HepG2 (cell line): ENCODE results near the gene FBXL7. TPM values are rescaled to one million over a fixed set of nuclear protein-coding genes. Genes with fewer than 3 reads are reported as not detected.

ENCODE experiments used
- ATAC-seq: fragments of 200-7000 bp; cut with Tn5 transposase; 3 replicates; pipeline ENCODE4 v1.9.1; 2020; ENCODE audit warnings: mild to moderate bottlenecking, moderate library complexity
- BruUV-seq: library from RNA; stranded (reverse); fragments of 400-500 nt; replicated peaks from 2 replicates; lab custom pipeline; 2021; lab: Mats Ljungman, UMichigan
- CTCF ChIA-PET: fragments of 300-600 bp; formaldehyde crosslinking; extraction: SDS; loops from one replicate; lab custom pipeline; 2021; ENCODE audit warnings: low total read pairs, inconsistent platforms, low intra/inter-chr PET ratio; lab: Yijun Ruan, JAX
- POLR2A ChIA-PET: fragments of 350-600 bp; sonication (Branson Sonifier 250); formaldehyde crosslinking; loops from one replicate; lab custom pipeline; 2020; ENCODE audit warnings: antibody characterized with exemption, inconsistent platforms; lab: Yijun Ruan, JAX
- DNase-seq: peaks from one replicate; pipeline ENCODE4 v3.0.0-alpha.2; 2015; ENCODE audit warnings: low spot score
- FAIRE-seq: peaks from 3 replicates; lab custom pipeline; 2011; peaks lifted over from hg19 to GRCh38; lab: Jason Lieb, UNC
- H2AFZ ChIP-seq: one replicate; pipeline ENCODE4 v1.6.1; 2011; ENCODE audit warnings: low read length, inconsistent platforms
- H3K27ac ChIP-seq: fragments of 300-600 bp; 3 replicates; pipeline ENCODE4 v1.8.0; 2011; ENCODE audit warnings: mixed run types, mild to moderate bottlenecking, mixed read lengths, low read length, inconsistent platforms; ENCODE audit not compliant: insufficient read depth; ENCODE audit errors: extremely low read length
- H3K27me3 ChIP-seq, 2 experiments: fragments of 200-600 bp in 1 of 2; 2 replicates in 1 of 2; 3 replicates in 1 of 2; pipeline versions ENCODE4 v1.6.0 to v1.8.0; 2011; ENCODE audit warnings: low read length in 2 of 2, mild to moderate bottlenecking in 2 of 2, moderate library complexity in 2 of 2, inconsistent platforms in 1 of 2; ENCODE audit not compliant: insufficient read depth in 2 of 2, control insufficient read depth in 1 of 2
- H3K36me3 ChIP-seq, 2 experiments: fragments of 200-600 bp in 1 of 2; replicated peaks in 1 of 2; 2 replicates in 1 of 2; 3 replicates in 1 of 2; pipeline versions ENCODE4 v1.5.1 to v1.8.0; 2011; ENCODE audit warnings: low read length in 2 of 2, inconsistent platforms in 1 of 2; ENCODE audit not compliant: insufficient read depth in 2 of 2, control insufficient read depth in 1 of 2
- H3K4me1 ChIP-seq: 2 replicates; pipeline ENCODE4 v1.5.1; 2012; ENCODE audit warnings: low read length, inconsistent platforms; ENCODE audit not compliant: insufficient read depth
- H3K4me2 ChIP-seq: 2 replicates; pipeline ENCODE4 v1.6.0; 2011; ENCODE audit warnings: low read depth, low read length, inconsistent platforms
- H3K4me3 ChIP-seq, 3 experiments: fragments of 200-600 bp in 1 of 3; sonication (generic), shearing (Covaris generic) in 1 of 3; replicated peaks in 1 of 3; 2 replicates each; pipeline ENCODE4 v1.5.1; 2011 to 2016; ENCODE audit warnings: low read length in 3 of 3, inconsistent platforms in 2 of 3, low read depth in 2 of 3, mild to moderate bottlenecking in 2 of 3, control low read depth in 1 of 3, mixed read lengths in 1 of 3; ENCODE audit not compliant: insufficient read depth in 1 of 3
- H3K79me2 ChIP-seq: one replicate; pipeline ENCODE4 v1.6.1; 2011; ENCODE audit warnings: low read length, inconsistent platforms; ENCODE audit not compliant: insufficient read depth
- H3K9ac ChIP-seq: 2 replicates; pipeline ENCODE4 v1.6.0; 2011; ENCODE audit warnings: mild to moderate bottlenecking, low read depth, low read length, inconsistent platforms; ENCODE audit not compliant: insufficient read depth
- H3K9me3 ChIP-seq: 2 replicates; pipeline ENCODE4 v1.5.1; 2012; ENCODE audit warnings: mild to moderate bottlenecking, low read length
- H4K20me1 ChIP-seq: 2 replicates; pipeline ENCODE4 v1.6.0; 2011; ENCODE audit warnings: inconsistent platforms, mild to moderate bottlenecking, low read length, moderate library complexity; ENCODE audit not compliant: insufficient read depth
- AGO2 ChIP-seq: fragments of 200-400 bp; formaldehyde crosslinking; optimal IDR thresholded peaks from 2 replicates; pipeline ENCODE3; 2017; ENCODE audit warnings: mild to moderate bottlenecking, low read depth, low read length, moderate library complexity
- ETS1 ChIP-seq: sonication (generic); formaldehyde crosslinking; IDR thresholded peaks from 2 replicates; pipeline ENCODE4 v1.4.0; 2020; ENCODE audit warnings: missing genetic modification reagents
- FOXC1 ChIP-seq: sonication (generic); formaldehyde crosslinking; IDR thresholded peaks from 2 replicates; pipeline ENCODE4 v1.8.0; 2022; ENCODE audit warnings: mild to moderate bottlenecking, missing genetic modification reagents, borderline replicate concordance
- HCFC1 ChIP-seq: fragments of 150-350 bp; IDR thresholded peaks from 2 replicates; pipeline ENCODE4 v1.6.1; 2014; ENCODE audit warnings: low read depth, low read length
- NFAT5 ChIP-seq: sonication (generic); formaldehyde crosslinking; IDR thresholded peaks from 2 replicates; pipeline ENCODE4 v1.4.0; 2020; ENCODE audit warnings: missing genetic modification reagents
- THAP9 ChIP-seq: sonication (generic); formaldehyde crosslinking; IDR thresholded peaks from 2 replicates; pipeline ENCODE4; 2020; ENCODE audit warnings: missing genetic modification reagents, mild to moderate bottlenecking, borderline replicate concordance
- ZFP62 ChIP-seq: sonication (generic); formaldehyde crosslinking; IDR thresholded peaks from 2 replicates; pipeline ENCODE4 v1.4.0; 2020; ENCODE audit warnings: missing genetic modification reagents
- ZNF280D ChIP-seq: sonication (generic); formaldehyde crosslinking; IDR thresholded peaks from 2 replicates; pipeline ENCODE4 v1.5.1; 2020; ENCODE audit warnings: mild to moderate bottlenecking, missing genetic modification reagents
- ZNF33A ChIP-seq: sonication (generic); formaldehyde crosslinking; IDR thresholded peaks from 2 replicates; pipeline ENCODE4 v1.5.1; 2020; ENCODE audit warnings: missing genetic modification reagents, mild to moderate bottlenecking, moderate library complexity, borderline replicate concordance
- ZSCAN12 ChIP-seq: sonication (generic); formaldehyde crosslinking; IDR thresholded peaks from 2 replicates; pipeline ENCODE4 v1.9.0; 2021; ENCODE audit warnings: mild to moderate bottlenecking, missing genetic modification reagents
- WGBS: methylation state at CpG from one replicate; pipeline ENCODE4 v1.1.6; 2017; ENCODE audit warnings: low lambda C conversion rate; 5-methylcytosine and 5-hydroxymethylcytosine counted together
- in situ Hi-C: cut with HindIII; loops from 2 replicates; pipeline ENCODE4 v1.10.0; 2017; ENCODE audit warnings: low pct_unique_long_range_greater_than_20kb; ENCODE audit not compliant: extremely low pct_ligation_motif_present
- intact Hi-C: fragments of 100-400 bp; cut with micrococcal nuclease; formaldehyde crosslinking; loops from one replicate; pipeline ENCODE4 v1.10.0; 2022; ENCODE audit not compliant: unreplicated experiment
- polyA plus RNA-seq, 8 experiments: library from polyadenylated mRNA; depleted of rRNA in 3 of 8; stranded (reverse) in 7 of 8; unstranded in 1 of 8; fragments of >200 nt; fragmentation: Illumina TruSeq in 4 of 8; extraction: Trizol in 4 of 8; gene quantifications; 2 replicates each; pipeline versions ENCODE4 v1.2.1 to v1.2.3, GENCODE V29; 2011 to 2016; ENCODE audit warnings: low read depth in 4 of 8, missing spikeins in 1 of 8, mixed read lengths in 1 of 8; ENCODE audit not compliant: insufficient read depth in 1 of 8
- total RNA-seq, 5 experiments: library from RNA; depleted of rRNA; stranded (reverse); fragments of >200 nt; fragmentation: Illumina TruSeq; extraction: Trizol; gene quantifications; 2 replicates each; pipeline ENCODE4 v1.2.3, GENCODE V29; 2016; ENCODE audit warnings: low read depth in 1 of 5

The FBXL7 gene
- total and polyA plus RNA-seq, 2 of the 13 experiments (the other 11 are each of a cell fraction or from before 2014, with no cell fraction given): 0.07 TPM; not detected in 1

GRCh38 chr5:15704397-15704947, 204.5 kb downstream of the FBXL7 start (continued):
- no peak for TF ChIP-seq THAP9
- TF ChIP-seq ZFP62 (CRISPR knock-in tag): no peak

- FAIRE-seq: no peak
- Histone ChIP-seq H3K27ac (no peak overlapping the region), H3K4me1 (no peaks in the 10 kb centered on the region), H2AFZ (no peak overlapping the region), H3K79me2 (no peaks in the 10 kb centered on the region), H3K36me3 (no peaks in the 10 kb centered on the region), H3K9me3 (0 out of 2 replicates have a peak, but pooled peaks cover 7% of the 10 kb centered on the region), H3K9ac (no peak overlapping the region), H3K4me2 (no peak overlapping the region), H3K27me3 (no peaks in the 10 kb centered on the region), H3K4me3 (no peak overlapping the region), H4K20me1 (no peaks in the 10 kb centered on the region)
- in situ Hi-C loops: no loop called here
- ATAC-seq: no peak
- DNase-seq: no peak
- no TSS peak for BruUV-seq
- 12% methylated on average over 2 of the region's 2 CpGs for WGBS
- ChIA-PET CTCF (no interaction called here), POLR2A (no interaction called here)
- intact Hi-C loops: no loop called here
- TF ChIP-seq NFAT5 (CRISPR knock-in tag) (no peak), AGO2 (no peak), ETS1 (CRISPR knock-in tag) (no peak), ZNF280D (CRISPR knock-in tag) (no peak), HCFC1 (no peak), FOXC1 (CRISPR knock-in tag) (no peak), ZNF33A (CRISPR knock-in tag) (no peak), ZSCAN12 (CRISPR knock-in tag) (no peak)
Measured at GRCh38 chr5:15707631-15708030, 207.7 kb downstream of the FBXL7 start.
